ENCODE results near the gene DOK5. TPM values are rescaled to one million over a fixed set of nuclear protein-coding genes. Genes with fewer than 3 reads are reported as not detected.

DOK5 gene
- polyA plus RNA-seq, 5 donors: 2.5 to 4.0 (median 2.6) TPM

- DNase-seq: no peak
Observed at GRCh38 chr20:54557806-54558590, 82.6 kb downstream of the DOK5 start.

GRCh38 chr20:54559890-54560289 is 84.5 kb downstream of the DOK5 start:
- no peak for DNase-seq

- no peak for DNase-seq
Observed at GRCh38 chr20:54560357-54560756, 85.0 kb downstream of the DOK5 start.

- no peak for DNase-seq
Observed at GRCh38 chr20:54565255-54565654, 89.9 kb downstream of the DOK5 start.

GRCh38 chr20:54566031-54566688 is 90.8 kb downstream of the DOK5 start:
- peak; percentile 38 to 39 for DNase-seq

GRCh38 chr20:54570561-54570960 is 95.2 kb downstream of the DOK5 start:
- no peak for DNase-seq

- no peak for DNase-seq
Observed at GRCh38 chr20:54572665-54573435, 97.5 kb downstream of the DOK5 start.

GRCh38 chr20:54573838-54574237 is 98.4 kb downstream of the DOK5 start:
- no peak for DNase-seq

GRCh38 chr20:54576518-54576917 is 101.1 kb downstream of the DOK5 start:
- DNase-seq: no peak

GRCh38 chr20:54577637-54578036 is 102.2 kb downstream of the DOK5 start:
- DNase-seq: no peak

GRCh38 chr20:54585217-54585616 is 109.8 kb downstream of the DOK5 start:
- DNase-seq: no peak

GRCh38 chr20:54587408-54587807 is 112.0 kb downstream of the DOK5 start:
- DNase-seq: no peak

GRCh38 chr20:54589402-54590030 is 114.1 kb downstream of the DOK5 start:
- no peak for DNase-seq

- DNase-seq: no peak
Observed at GRCh38 chr20:54590856-54591255, 115.5 kb downstream of the DOK5 start.

GRCh38 chr20:54596651-54597050 is 121.3 kb downstream of the DOK5 start:
- DNase-seq: no peak

- no peak for DNase-seq
Observed at GRCh38 chr20:54598352-54598751, 123.0 kb downstream of the DOK5 start.

GRCh38 chr20:54600634-54601033 is 125.2 kb downstream of the DOK5 start:
- no peak for DNase-seq

- no peak for DNase-seq
Observed at GRCh38 chr20:54601831-54602515, 126.6 kb downstream of the DOK5 start.

- DNase-seq: no peak
Observed at GRCh38 chr20:54605319-54605718, 129.9 kb downstream of the DOK5 start.

- DNase-seq: no peak
Observed at GRCh38 chr20:54606380-54606779, 131.0 kb downstream of the DOK5 start.

GRCh38 chr20:54608039-54608745 is 132.8 kb downstream of the DOK5 start:
- DNase-seq: no peak
